NK-92 treated with Interleukin-12 subunit alpha and Interleukin-12 subunit beta, amount 100 ng/mL, for 24 hours (cell line): ENCODE data around the gene HOXB9.

Experiments
- DNase-seq: peaks from one replicate; lab custom pipeline; 2025; lab: John Stamatoyannopoulos, UW

Gene HOXB9

DNA sequence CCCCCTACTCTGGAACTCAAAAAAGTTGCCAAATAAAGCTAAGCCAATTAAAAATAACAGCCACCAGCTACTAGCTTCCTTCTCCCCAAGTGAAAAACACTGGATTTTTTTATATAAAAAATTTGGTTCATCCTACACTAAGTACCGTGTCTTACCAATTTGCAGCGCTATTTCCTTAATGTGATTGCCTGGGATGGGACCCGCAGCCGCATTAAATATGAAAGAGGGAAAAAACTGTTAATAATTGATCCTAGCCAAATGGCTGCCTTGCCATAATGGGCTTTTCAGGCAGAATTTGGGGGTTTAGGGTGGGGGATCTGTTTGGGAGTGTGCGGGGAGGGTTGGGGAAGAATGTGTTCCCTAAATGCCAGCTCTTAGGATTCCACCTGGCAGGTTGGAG lies 2.0 kb downstream of the HOXB9 start:
- no peak for DNase-seq

GRCh38 chr17:48623583-48623982 lies 2.6 kb downstream of the HOXB9 start:
- no peak for DNase-seq

DNA sequence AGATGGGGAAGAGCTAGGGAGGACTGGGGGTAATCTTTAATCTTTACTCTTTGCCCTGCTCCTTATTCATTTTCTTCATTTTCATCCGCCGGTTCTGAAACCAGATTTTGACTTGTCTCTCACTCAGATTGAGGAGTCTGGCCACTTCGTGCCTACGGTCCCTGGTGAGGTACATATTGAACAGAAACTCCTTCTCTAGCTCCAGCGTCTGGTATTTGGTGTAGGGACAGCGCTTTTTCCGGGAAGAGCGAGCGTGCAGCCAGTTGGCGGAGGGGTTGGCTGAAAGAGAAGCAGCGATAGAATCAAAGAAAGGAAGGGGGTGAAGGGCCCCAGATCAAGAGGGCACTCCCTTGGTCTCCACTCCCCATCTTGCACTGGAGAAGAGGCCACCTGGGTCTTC lies 3.3 kb downstream of the HOXB9 start:
- no peak for DNase-seq

DNA sequence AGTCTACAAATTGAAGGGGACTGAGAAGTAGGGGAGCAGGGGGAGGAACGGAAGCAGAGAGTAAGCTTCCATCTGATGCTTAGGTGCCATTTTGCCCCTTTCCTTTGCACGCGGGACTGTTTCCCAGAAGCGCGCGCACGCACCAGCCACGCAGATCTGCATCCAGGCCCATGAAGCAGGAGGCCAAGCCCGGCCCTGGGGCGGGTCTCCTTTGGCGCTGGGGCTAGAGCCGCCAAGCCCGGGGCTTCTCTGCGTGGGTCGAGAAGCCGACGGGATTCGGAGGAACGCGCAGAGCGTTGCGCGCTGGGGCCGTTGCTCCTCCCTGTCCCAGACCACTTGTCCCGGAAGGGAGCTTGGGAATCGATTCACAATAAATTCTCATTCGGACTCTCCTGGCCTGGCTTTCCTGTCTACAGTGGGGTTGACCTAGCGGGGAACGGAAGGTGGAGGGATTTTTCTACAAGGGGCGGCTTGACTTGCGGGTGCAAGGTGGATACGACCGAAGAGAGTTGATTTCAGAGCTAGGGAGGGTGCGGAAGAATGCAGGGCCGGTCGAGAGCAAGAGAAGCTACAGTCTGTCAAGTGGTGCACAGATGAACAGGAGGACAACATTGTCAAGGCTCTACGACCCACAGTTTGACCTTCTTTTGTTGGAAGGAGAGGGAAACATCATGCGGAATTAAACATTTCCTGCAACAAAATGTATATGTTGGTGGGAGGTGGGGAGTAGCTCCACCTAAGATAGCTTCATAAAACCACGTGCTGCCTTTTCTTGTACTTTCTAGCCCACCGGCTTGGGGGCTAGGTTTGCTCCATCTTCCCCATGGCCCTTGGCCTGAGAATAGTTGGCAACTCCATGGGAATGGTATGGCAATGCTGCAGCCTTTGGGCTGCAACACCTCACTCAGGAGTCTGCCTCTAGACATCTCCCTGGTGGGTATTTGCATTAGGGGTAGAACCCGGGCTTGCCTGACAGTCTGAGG lies 4.5 kb downstream of the HOXB9 start:
- no peak for DNase-seq

GRCh38 chr17:48620461-48621139 lies 5.6 kb downstream of the HOXB9 start:
- no peak for DNase-seq

DNA sequence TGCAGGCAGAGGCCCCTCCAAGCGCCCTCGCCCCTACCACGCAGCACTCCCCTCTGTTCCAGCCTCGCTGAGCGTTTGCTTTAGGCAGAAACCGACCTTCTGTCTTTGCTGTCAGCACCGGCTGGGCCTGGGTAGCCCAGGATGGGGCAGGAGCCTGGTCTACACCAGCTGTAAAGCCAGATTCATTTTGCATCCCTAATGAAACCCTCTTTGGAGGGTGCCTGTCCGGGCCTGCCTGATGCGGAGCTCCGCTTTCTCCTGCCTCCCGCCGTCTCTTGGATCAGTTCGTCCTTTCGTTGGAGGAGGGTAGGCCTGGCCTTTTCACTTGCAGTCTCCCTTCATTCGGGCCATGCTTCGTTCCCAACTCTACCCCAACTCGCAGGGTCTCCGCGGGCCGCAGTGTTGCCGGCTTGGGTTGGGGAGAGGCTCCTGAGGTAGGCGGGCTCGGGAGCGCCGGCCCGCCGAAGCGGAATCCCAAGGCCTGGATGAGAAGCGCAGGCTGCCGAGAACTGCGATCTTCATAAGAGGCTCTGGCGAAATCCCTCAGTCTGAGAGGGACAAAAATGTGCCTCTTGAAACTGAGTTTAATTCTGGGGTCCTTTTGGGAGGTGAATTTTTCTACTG lies 6.2 kb downstream of the HOXB9 start:
- no peak for DNase-seq

DNA sequence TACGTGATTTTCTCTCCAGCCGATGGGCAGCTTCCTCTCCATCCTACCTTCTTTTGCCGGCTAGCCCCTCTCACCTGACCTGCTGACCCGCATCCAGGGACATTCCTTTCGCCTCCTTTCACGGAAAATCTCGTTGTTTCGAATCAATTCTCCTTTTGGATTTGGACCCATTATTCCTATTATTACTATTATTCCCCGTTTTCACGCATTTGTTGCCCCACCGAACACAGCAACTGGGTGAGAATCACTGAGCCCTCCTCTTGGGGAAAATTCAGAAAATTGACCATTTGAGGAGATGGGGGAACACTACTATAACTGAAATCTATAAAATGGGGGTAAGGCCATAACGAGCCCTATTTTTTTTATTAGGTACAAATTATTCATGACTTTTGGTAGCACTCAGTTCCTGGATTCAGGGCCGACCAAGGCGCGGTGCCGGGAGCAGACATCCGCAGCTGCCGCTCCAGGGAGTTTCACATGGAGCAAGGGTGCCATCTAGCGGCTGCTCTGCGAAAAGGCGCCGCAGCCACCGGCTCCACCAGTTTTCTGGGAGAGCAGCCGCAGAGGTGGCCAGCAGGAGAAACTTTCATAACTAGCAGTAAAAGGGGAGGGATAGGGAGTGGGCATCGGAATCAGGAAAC lies 7.8 kb downstream of the HOXB9 start:
- DNase-seq = peak; percentile 61

DNA sequence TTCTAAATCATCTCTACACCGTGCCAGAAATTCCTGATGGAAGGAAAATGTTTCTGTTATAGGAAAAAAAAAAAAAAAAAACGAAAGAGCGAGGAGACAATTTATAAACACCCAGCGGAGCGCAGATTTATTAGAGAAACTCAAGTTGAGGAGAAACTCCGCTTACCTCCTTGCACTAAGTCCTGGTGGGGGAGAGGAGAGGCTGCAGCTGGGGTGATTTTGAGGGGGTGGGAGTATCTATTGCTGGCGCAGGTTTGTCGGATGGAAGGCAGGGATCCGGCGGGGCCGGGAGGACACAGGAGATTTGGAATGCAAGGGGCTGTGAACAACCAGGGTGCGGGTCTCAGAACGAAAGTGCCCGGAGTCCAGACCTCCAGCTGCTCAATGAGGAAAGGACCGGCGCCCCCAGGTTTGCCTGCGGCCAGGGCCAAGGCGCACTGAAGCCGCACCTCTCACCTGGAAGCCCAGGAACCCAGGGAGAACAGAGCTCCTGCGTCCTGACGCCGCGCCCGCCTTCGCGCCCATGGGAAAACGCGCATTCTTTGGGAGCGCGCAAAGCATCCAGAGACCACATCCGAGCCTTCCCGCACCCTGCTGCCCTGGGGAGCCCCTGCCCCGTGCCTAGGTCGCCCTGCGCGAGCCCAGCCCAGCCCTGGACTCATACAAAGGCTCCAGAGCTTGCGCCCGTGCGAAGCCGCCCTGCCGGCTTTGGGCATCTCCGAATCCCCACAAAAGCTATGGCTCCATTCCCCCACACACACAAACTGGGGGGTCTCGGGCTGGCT lies 8.5 kb downstream of the HOXB9 start:
- no peak for DNase-seq

GRCh38 chr17:48616717-48617470 lies 9.3 kb downstream of the HOXB9 start:
- DNase-seq = no peak

GRCh38 chr17:48615963-48616716 lies 10.0 kb downstream of the HOXB9 start:
- no peak for DNase-seq

DNA sequence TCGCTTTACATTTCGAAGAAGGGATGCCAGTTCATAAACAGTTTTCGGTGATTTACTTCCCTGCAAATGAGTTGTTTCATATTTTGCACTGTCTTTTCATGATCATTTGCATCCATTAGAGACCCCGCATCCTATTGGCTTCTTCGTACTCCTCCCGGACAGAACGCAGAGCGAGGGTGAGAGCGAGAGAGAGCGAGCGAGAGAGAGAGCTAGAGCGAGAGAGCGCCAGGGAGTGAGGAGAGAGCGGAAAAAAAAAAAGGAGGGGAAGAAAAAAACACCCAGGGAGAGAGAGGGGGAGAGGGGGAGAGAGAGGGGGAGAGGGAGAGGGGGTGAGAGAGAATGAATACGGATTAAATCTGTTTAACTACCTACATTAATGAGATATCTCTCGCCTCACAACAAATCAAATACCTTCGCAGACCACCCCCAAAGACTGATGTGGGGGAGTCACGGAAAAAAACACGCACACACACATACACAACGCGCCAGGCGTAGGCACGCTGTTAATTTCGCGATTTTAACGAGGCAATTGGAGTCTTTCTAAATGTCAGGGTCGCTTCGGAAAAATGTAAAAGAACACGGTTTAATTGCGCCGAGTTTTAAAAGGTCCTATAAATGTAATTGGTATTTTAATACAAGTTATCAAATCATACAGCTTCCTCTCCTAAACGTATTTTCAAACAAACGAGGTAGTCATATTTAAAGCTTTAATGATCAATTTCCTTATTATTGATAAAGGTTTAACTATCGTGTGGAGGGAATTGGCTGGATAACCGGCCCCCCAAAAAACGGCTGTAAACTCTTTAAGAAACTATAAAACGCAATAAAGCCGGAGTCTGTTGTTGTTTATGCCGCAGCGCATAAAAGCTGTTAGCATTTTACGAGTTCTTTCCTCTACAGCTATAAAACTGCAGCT lies 10.9 kb downstream of the HOXB9 start, which contains the start of gene HOXB8:
TSS of gene HOXB8 (minus strand) at position 246 of the 916 bp plus-strand sequence. CDS start 588 bp downstream, outside the sequence.
- DNase-seq = no peak

DNA sequence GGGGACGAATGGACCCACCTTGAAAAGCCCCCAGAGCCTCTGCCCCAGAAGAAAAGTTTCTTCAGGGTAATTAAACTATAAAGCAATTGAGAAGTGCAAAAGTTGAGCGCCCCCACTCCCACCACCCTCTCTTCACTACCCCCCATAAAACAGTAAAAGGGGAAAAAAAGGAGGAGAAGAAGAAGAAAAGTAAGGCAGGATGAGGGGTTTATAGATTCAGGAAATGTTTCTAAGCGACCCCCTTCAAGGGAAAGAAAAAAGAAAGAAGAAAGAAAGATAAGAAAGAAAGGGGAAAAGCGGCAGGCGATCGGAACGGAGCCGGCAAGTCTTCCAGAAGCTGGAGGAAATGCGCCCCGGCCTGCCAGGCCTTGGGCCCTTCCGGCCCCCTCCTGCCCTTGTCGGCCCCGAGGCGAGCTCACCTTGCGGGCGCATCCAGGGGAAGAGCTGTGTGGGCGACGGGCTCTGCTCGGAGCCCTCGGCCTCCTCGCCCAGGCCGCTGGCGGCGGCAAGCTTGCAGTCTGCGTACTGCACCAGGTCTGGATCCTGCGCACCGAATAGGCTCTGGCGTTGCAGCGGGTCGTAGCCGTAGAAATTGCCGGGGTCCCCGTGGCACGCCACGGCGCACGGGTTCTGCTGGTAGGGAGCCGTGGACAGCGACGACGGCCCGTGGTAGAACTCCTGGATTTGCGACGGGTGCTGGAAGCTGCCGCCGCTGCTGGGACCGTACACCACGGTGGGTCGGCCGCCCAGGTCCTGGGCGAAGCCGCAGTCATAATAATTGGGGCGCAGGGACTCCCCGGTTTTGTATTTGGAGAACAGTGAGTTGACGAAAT lies 12.1 kb downstream of the HOXB9 start:
- DNase-seq = no peak

DNA sequence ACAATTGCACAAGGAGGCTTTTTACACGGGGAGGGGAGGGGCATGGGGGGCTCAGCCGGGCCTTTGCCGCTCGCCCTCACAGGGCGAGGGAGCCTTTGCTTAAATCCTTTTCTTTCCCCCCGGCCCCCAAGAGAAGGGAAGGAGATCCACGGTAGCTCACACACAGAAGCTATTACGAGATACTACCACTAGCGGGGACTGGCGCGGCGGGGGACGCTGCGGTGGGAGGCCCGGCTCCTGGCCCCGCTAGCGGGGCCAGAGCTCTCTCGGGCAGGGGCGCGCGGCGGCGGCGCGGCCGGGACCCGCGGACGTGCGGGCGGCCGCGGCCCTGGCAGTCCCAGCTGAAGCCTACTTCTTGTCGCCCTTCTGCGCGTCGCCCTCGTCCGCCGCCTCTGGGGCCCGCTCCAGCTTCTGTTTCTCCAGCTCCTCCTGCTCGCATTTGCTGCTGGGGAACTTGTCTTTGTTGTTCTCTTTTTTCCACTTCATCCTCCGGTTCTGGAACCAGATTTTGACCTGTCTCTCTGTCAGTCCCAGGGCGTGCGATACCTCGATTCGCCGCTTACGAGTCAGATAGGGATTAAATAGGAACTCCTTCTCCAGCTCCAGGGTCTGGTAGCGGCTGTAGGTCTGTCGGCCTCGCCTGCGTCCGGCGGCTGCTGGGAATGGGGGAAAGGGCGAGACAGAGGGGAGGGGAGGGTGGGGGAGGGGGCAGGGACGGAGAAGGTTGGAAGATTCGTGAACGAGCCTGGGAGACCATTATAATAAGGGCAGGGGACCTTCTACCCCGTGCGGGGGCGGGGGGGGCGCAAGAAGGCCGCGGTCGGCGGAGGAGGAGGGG lies 13.1 kb downstream of the HOXB9 start:
- no peak for DNase-seq

GRCh38 chr17:48612456-48612853 lies 13.7 kb downstream of the HOXB9 start:
- no peak for DNase-seq

GRCh38 chr17:48611681-48612455 lies 14.3 kb downstream of the HOXB9 start:
- no peak for DNase-seq

DNA sequence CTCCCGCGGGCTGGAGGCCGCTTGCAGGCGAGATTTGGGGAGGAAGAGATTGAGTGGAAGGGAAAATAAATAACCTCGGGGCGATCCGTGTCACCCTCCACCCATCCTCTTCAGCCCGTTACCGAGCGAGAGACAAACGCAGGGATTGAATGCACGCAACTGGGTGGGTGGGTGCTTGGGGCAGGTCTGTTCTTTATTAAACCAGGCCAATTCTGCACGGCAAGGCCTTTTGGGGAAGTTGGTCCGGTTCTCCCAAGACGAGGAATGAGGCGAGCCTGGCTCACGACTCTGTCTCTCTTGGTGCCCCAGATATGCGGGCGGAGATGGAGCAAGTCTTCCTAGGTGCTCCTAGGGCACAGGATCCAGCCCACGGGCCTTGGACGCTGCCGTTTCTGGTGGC lies 14.9 kb downstream of the HOXB9 start:
- no peak for DNase-seq
